Left lung (tissue), 14 donors: ENCODE measurements around the gene TRMU. TPM values are rescaled to one million over a fixed set of nuclear protein-coding genes. Genes with fewer than 3 reads are reported as not detected.
A peak's percentile ranks its signal among the peaks of the same experiment; 100 is the strongest.

Experiments used
- ATAC-seq: fragments of 200-7000 bp; cut with Tn5 transposase; one replicate; pipeline ENCODE4 v1.9.1; 2020; ENCODE audit warnings: moderate library complexity
- DNase-seq, 4 donors: peaks; one replicate each; pipeline ENCODE4 v3.0.0-alpha.2; 2013 to 2020
- H3K27ac ChIP-seq, 2 donors: fragments of 200-600 bp; sonication (generic) in 1 of 2; one replicate each; pipeline versions ENCODE4 v1.5.0 to v1.8.0; 2020 to 2021
- H3K27me3 ChIP-seq, 2 donors: fragments of 200-600 bp; sonication (generic) in 1 of 2; one replicate each; pipeline versions ENCODE4 v1.5.0 to v1.8.0; 2020 to 2021
- H3K36me3 ChIP-seq, 2 donors: fragments of 200-600 bp; sonication (generic) in 1 of 2; one replicate each; pipeline versions ENCODE4 v1.5.0 to v1.8.0; 2020 to 2021
- H3K4me1 ChIP-seq, 2 donors: fragments of 200-600 bp; one replicate each; pipeline ENCODE4 v1.8.0; 2021
- H3K4me3 ChIP-seq, 2 donors: fragments of 200-600 bp; sonication (generic) in 1 of 2; one replicate each; pipeline versions ENCODE4 v1.5.0 to v1.8.0; 2020 to 2021; ENCODE audit warnings: mild to moderate bottlenecking in 1 of 2
- H3K9me3 ChIP-seq, 2 donors: fragments of 200-600 bp; sonication (generic) in 1 of 2; one replicate each; pipeline versions ENCODE4 v1.5.0 to v1.8.0; 2020 to 2021
- intact Hi-C, 2 donors: fragments of 100-400 bp; cut with DNase I; formaldehyde crosslinking; loops; one replicate each; pipeline versions ENCODE4 v1.11.2 to v1.14.2; 2022
- long read RNA-seq, 12 donors: library from polyadenylated mRNA in 2 of 12; unstranded in 2 of 12; transcript quantifications; one replicate each; pipeline ENCODE4 v2.0.0 and lab custom pipeline, GENCODE V29; 2019 to 2026
- polyA plus RNA-seq, 6 donors: library from polyadenylated mRNA; unstranded; fragments of 120-200 nt; gene quantifications; one replicate each; pipeline ENCODE4 v1.2.1, GENCODE V29; 2013; ENCODE audit not compliant: insufficient read length in 6 of 6
- total RNA-seq, 2 donors: library from RNA; stranded (reverse); fragmentation: NEBNext Ultra II Directional; extraction: Animal tissue kit (Norgen Biotek cat#: 25700); gene quantifications; one replicate each; pipeline ENCODE4 v1.2.1, GENCODE V29; 2021
- TF ChIP-seq, protein P1 (sequence below), 2 donors: fragments of 200-600 bp; sonication (generic) in 1 of 2; IDR thresholded peaks; one replicate each; pipeline versions ENCODE4 v1.5.0 to v1.8.0; 2021; ENCODE audit warnings: antibody characterized with exemption in 2 of 2
- donor health status: DM: no; HTN: yes; CAD: no.
- donor health status: DM: no; HTN: no; CAD: no.

TRMU gene, protein sequence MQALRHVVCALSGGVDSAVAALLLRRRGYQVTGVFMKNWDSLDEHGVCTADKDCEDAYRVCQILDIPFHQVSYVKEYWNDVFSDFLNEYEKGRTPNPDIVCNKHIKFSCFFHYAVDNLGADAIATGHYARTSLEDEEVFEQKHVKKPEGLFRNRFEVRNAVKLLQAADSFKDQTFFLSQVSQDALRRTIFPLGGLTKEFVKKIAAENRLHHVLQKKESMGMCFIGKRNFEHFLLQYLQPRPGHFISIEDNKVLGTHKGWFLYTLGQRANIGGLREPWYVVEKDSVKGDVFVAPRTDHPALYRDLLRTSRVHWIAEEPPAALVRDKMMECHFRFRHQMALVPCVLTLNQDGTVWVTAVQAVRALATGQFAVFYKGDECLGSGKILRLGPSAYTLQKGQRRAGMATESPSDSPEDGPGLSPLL
- total RNA-seq (10 to 100 TPM; 34.1 to 35.8 TPM), polyA plus RNA-seq (10 to 100 TPM; 39.9 to 53.1 (median 45.8) TPM)
- long read RNA-seq, donor 1, transcript TRMU-214 (3 exons, 2,653 nt): major isoform, 5 of 19 reads
- long read RNA-seq, donor 1, partial matches to known transcripts: 0 of 19 reads
- long read RNA-seq, donor 1, other reads (novel, unspliced or antisense): 0 of 19 reads
- long read RNA-seq, donor 2, partial matches to known transcripts: 0 of 9 reads
- long read RNA-seq, donor 2, other reads (novel, unspliced or antisense): 0 of 9 reads
- long read RNA-seq, donor 3, partial matches to known transcripts: 0 of 13 reads
- long read RNA-seq, donor 3, other reads (novel, unspliced or antisense): 0 of 13 reads
- long read RNA-seq, donor 4, partial matches to known transcripts: 0 of 15 reads
- long read RNA-seq, donor 4, other reads (novel, unspliced or antisense): 4 of 15 reads
- long read RNA-seq, donor 5, partial matches to known transcripts: 0 of 6 reads
- long read RNA-seq, donor 5, other reads (novel, unspliced or antisense): 0 of 6 reads
- long read RNA-seq, donor 6, partial matches to known transcripts: 0 of 10 reads
- long read RNA-seq, donor 6, other reads (novel, unspliced or antisense): 0 of 10 reads
- long read RNA-seq, donor 7, partial matches to known transcripts: 0 of 9 reads
- long read RNA-seq, donor 7, other reads (novel, unspliced or antisense): 0 of 9 reads
- long read RNA-seq, donor 8, partial matches to known transcripts: 0 of 10 reads
- long read RNA-seq, donor 8, other reads (novel, unspliced or antisense): 0 of 10 reads
- long read RNA-seq, donor 9: 0 reads
- long read RNA-seq, donor 10, transcript TRMU-203 (10 exons, 1,830 nt): minor isoform, 5 of 46 reads
- long read RNA-seq, donor 10, transcript TRMU-204 (10 exons, 1,793 nt): minor isoform, 6 of 46 reads
- long read RNA-seq, donor 10, transcript TRMU-201 (11 exons, 1,940 nt): major isoform, 20 of 46 reads
- long read RNA-seq, donor 10, partial matches to known transcripts: 0 of 46 reads
- long read RNA-seq, donor 10, other reads (novel, unspliced or antisense): 9 of 46 reads
- long read RNA-seq, donor 11, partial matches to known transcripts: 6 of 20 reads
- long read RNA-seq, donor 11, other reads (novel, unspliced or antisense): 0 of 20 reads
- long read RNA-seq, donor 12, partial matches to known transcripts: 0 of 6 reads
- long read RNA-seq, donor 12, other reads (novel, unspliced or antisense): 0 of 6 reads

DNA sequence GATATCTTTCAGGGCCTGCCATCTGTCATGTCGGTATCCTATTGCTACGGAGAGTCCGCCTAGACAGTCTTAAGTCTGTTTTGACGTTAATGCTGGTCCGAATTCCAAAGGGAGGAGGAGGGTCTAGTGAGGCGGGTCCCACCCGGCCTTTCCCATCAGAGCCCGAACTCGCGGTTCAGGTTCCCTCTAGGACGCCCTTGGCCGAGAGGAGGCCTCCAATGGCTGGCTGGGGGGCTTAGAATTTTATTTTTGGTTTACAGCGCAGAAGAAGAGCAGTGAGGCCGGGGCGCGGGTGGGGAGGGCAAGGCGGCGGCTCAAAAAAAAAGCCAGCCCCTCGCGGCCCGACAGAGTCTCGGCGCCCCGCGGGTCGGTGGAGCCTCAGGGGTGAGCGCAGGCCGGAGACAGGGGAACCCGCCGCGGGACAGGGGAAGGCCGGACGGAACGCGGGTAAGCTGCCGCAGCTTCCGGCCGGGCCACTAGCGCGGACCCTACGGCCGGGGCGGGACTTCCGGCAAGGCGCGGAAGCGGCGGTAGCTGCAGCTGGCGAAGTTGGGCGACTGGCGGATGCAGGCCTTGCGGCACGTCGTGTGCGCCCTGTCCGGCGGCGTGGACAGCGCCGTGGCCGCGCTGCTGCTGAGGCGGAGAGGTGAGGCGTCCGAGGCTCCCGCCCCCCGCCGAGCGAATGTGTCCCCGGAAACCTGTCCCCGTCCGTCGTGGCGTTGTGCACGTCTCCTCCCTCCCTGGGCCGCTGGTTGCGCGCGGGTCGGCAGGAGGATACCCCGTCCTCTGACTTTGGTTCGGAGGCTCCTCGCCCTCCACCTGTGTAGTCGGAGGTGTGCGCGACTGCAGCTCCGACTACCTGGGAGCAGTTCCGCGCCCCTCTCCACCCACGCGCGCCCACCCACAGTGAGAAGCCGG is at the start of gene TRMU:
TRMU (plus strand) TSS at position 514 of the 918 bp plus-strand sequence; CDS start at position 565, 51 bp downstream.
- Histone ChIP-seq H3K27me3 (no peaks in the 10 kb centered on the region), H3K4me3 (peak within 1 kb of the TSS; percentile 90 to 99), H3K4me1 (peaks cover 6 to 20% of the 10 kb centered on the region in 2 donors), H3K36me3 (peaks cover 0 to 41% of the 10 kb centered on the region in 2 donors), H3K9me3 (no peaks in the 10 kb centered on the region), H3K27ac (peak within 1 kb of the TSS; percentile 89 to 90)
- intact Hi-C loops: no loop called here
- DNase-seq (peak; percentile 78 to 98 (median 88)), ATAC-seq (peak; percentile 97)
- TF ChIP-seq, protein P1, sequence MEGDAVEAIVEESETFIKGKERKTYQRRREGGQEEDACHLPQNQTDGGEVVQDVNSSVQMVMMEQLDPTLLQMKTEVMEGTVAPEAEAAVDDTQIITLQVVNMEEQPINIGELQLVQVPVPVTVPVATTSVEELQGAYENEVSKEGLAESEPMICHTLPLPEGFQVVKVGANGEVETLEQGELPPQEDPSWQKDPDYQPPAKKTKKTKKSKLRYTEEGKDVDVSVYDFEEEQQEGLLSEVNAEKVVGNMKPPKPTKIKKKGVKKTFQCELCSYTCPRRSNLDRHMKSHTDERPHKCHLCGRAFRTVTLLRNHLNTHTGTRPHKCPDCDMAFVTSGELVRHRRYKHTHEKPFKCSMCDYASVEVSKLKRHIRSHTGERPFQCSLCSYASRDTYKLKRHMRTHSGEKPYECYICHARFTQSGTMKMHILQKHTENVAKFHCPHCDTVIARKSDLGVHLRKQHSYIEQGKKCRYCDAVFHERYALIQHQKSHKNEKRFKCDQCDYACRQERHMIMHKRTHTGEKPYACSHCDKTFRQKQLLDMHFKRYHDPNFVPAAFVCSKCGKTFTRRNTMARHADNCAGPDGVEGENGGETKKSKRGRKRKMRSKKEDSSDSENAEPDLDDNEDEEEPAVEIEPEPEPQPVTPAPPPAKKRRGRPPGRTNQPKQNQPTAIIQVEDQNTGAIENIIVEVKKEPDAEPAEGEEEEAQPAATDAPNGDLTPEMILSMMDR (IDR thresholded peaks at IDR 0.05): no peak

DNA sequence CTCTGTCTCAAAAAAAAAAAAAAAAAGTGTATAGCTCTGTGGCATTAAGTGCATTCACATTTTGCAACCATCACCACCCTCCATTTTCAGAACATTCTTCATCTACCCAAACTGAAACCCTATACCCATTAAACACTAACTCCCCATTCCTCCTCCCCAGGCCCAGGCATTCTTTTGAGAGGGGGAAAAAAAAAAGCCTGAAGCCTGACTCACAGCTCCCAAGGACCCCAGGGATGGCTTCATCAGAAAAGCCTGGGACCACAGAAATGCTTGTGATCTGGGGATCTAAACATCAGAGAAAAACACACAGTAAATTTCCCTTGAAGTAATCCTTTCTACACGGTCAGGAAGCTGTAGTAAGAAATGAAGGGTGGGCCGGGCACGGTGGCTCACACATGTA is 49.5 kb upstream of the TRMU start:
- H3K27me3 ChIP-seq: no peaks in the 10 kb centered on the region
- H3K36me3 ChIP-seq: peaks cover 0 to 88% of the 10 kb centered on the region in 2 donors
- TF ChIP-seq, protein P1 (IDR thresholded peaks at IDR 0.05): no peak
- no peak overlapping the region for H3K4me3 ChIP-seq
- DNase-seq (no peak), ATAC-seq (no peak)
- H3K27ac ChIP-seq: no peak overlapping the region
- intact Hi-C loops: no loop called here
- H3K9me3 ChIP-seq: no peaks in the 10 kb centered on the region
- peaks cover 0 to 26% of the 10 kb centered on the region in 2 donors for H3K4me1 ChIP-seq

DNA sequence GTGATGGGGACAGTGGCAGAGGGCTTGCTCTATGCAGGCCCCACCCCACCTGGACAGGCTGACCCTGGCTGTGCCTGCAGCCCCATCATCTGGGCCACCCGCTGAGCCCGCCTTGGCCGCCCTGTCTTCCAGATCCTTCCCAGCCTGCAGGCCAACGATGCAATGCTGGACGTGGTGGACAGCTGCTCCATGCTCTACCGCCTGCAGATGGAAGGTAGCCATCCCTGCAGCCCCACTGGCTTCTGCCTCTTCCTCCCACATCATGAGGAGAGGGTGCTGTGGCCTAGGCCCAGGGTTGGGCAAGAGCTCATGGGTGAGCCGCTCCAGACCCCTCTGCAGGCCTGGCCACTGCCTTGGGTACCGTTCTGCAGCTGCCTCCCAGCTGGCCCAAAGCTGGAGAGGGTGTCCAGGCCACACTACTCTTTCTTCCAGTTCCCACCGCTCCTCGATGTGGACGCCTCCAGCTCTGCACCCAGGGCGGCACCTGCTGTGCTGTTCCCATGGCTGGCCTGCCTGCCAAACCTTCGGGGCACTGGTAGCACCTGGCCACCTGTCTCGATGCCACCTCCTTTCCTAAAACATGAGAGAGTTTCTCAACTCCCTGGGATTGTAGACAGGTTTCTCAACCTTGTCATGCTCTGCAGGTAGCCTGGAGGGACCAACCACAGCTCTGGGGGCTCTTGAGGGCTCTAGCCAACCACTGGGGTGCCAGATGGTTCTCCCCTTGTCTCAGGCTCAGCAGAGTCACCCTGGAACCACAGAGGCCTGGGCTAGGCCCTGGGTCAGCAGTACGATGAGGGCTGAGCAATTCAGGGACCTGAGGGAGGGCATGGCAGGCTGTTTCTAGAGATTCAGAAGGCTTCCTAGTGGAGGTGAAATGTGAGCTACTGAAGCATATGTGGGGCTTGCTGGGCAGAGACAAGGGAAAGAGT is 48.3 kb upstream of the TRMU start:
- peaks cover 0 to 24% of the 10 kb centered on the region in 2 donors for H3K4me1 ChIP-seq
- ATAC-seq (no peak), DNase-seq (no peak)
- TF ChIP-seq, protein P1 (IDR thresholded peaks at IDR 0.05): no peak
- peaks cover 0 to 7% of the 10 kb centered on the region in 2 donors for H3K9me3 ChIP-seq
- peak overlapping the region in 1 of 2 donors; percentile 78 for H3K27ac ChIP-seq
- H3K27me3 ChIP-seq: no peaks in the 10 kb centered on the region
- peak overlapping the region in 1 of 2 donors; percentile 28 for H3K4me3 ChIP-seq
- peaks cover 0 to 88% of the 10 kb centered on the region in 2 donors for H3K36me3 ChIP-seq
- intact Hi-C loops: no loop called here
